GM12801 (cell line): ENCODE data around the gene USP5.

Experiments
- CTCF ChIP-seq: IDR thresholded peaks from one replicate; pipeline ENCODE4 v1.5.1; 2011; ENCODE audit warnings: control low read depth; ENCODE audit not compliant: insufficient read length; ENCODE audit errors: extremely low read depth

Gene USP5

GRCh38 chr12:6831450-6831995 is 20.4 kb upstream of the USP5 start:
- TF ChIP-seq CTCF: no peak

GRCh38 chr12:6832125-6832524 is 19.8 kb upstream of the USP5 start:
- no peak for TF ChIP-seq CTCF

GRCh38 chr12:6833189-6833890 is 18.6 kb upstream of the USP5 start:
- no peak for TF ChIP-seq CTCF

- no peak for TF ChIP-seq CTCF
Measured at GRCh38 chr12:6834254-6834653, 17.7 kb upstream of the USP5 start.

GRCh38 chr12:6834873-6835272 is 17.1 kb upstream of the USP5 start:
- no peak for TF ChIP-seq CTCF

- TF ChIP-seq CTCF: no peak
Measured at GRCh38 chr12:6836851-6837250, 15.1 kb upstream of the USP5 start.

GRCh38 chr12:6837370-6838060 is 14.4 kb upstream of the USP5 start:
- no peak for TF ChIP-seq CTCF
